Right ventricle myocardium inferior (tissue), 1 donor: ENCODE measurements around the gene DNMT1. TPM values are rescaled to one million over a fixed set of nuclear protein-coding genes. Genes with fewer than 3 reads are reported as not detected.
"Not testable (repeated sequence)": the region's sequence is repeated elsewhere in the genome, so short reads cannot be mapped to it uniquely, and the experiment has no call there.

Experiments
- ATAC-seq: fragments of 200-7000 bp; cut with Tn5 transposase; one replicate; pipeline ENCODE4 v1.9.1; 2020; ENCODE audit warnings: mild to moderate bottlenecking, moderate library complexity
- DNase-seq: peaks from one replicate; pipeline ENCODE4 v3.0.0; 2021; ENCODE audit errors: missing footprints
- intact Hi-C: fragments of 100-400 bp; cut with DNase I; formaldehyde crosslinking; loops from one replicate; pipeline ENCODE4 v1.11.0; 2022
- total RNA-seq: library from RNA; stranded (reverse); fragmentation: NEBNext Ultra II Directional; extraction: Animal tissue kit (Norgen Biotek cat#: 25700); gene quantifications from one replicate; pipeline ENCODE4 v1.2.1, GENCODE V29; 2021
- donor health status: DM: no; HTN: yes; CAD: no; lungs with severe emphysema.

Gene DNMT1
- total RNA-seq, 1 donor from 2014 or later = 26.0 TPM

DNA sequence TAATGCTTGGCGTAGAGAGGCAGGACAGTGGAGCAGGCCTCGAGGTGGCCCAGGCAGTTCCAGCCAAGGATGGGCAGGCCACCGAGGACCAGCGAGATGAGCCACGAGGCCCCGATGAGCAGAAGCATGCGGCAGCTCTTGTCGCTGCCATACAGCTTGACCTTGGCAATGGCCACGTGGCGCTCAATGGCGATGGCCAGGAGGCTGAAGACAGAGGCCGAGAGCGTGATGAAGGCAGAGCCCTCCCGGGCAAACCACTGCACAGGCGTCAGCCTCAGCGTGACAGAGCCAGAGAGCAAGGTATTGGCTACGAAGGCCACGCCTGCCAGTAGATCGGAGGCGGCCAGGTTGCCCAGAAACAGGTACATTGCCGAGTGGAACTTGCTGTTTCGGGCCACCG, 29.6 kb upstream of the DNMT1 start:
- intact Hi-C loops = no loop called here
- no peak for DNase-seq
- ATAC-seq = no peak

- ATAC-seq (no peak), DNase-seq (peak; percentile 25)
- intact Hi-C loops = no loop called here
Measured at GRCh38 chr19:10223488-10224213, 28.9 kb upstream of the DNMT1 start.

- intact Hi-C loops = no loop called here
- no peak for ATAC-seq
- peak; percentile 64 for DNase-seq
Measured at GRCh38 chr19:10222201-10222890, 27.6 kb upstream of the DNMT1 start.

DNA sequence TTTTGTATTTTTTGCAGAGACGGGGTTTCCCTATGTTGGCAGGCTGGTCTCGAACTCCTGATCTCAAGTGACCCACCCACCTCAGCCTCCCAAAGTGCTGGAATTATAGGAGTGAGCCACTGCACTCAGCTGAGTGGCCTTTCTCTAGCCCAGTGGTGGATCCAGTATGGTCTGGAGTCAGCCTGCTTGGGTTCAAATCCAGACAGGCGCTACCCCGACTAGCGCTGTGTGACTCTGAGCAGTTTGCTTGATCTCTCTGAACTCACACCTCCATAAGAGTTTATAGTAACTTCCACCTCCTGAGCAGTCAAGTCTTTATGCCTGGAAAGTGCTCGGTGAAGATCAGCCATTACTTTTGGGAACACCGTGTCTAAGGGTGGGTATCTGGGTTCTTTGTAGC, 25.9 kb upstream of the DNMT1 start:
- ATAC-seq (no peak), DNase-seq (peak; percentile 23)
- intact Hi-C loops = no loop called here

- intact Hi-C loops = no loop called here
- DNase-seq = no peak
- ATAC-seq = no peak
Measured at GRCh38 chr19:10219678-10220077, 24.9 kb upstream of the DNMT1 start.

DNA sequence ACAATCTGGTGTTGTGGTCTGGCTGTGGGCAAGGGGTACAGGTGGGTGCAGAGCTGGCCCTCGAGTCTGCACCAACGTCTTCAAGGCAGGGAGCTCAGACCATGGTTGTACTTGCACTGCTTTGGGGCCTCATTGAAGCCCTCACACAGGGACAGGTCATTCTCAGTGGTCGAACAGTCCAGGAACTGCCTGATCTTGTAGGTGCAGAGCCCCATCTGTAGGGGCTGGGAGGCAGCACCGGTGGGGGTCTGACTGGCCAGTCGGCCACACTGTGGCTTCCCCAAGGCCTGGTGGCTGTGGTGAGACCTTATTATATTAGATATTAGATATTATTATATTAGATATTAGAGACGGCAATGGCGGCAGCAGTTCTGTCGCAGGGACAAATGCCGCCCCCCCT, 22.3 kb upstream of the DNMT1 start:
- DNase-seq (no peak), ATAC-seq (no peak)
- intact Hi-C loops = no loop called here

GRCh38 chr19:10214784-10215183, 20.0 kb upstream of the DNMT1 start:
- intact Hi-C loops = no loop called here
- no peak for ATAC-seq
- no peak for DNase-seq

- DNase-seq = no peak
- no peak for ATAC-seq
- intact Hi-C loops = no loop called here
Measured at GRCh38 chr19:10211691-10212090, 16.9 kb upstream of the DNMT1 start.

GRCh38 chr19:10211061-10211460, 16.3 kb upstream of the DNMT1 start:
- ATAC-seq (no peak), DNase-seq (no peak)
- intact Hi-C loops = no loop called here

GRCh38 chr19:10209315-10209714, 14.6 kb upstream of the DNMT1 start:
- intact Hi-C loops = no loop called here
- DNase-seq = no peak
- ATAC-seq = no peak

- DNase-seq = peak; percentile 26
- intact Hi-C loops = no loop called here
Measured at GRCh38 chr19:10207026-10207425, 12.3 kb upstream of the DNMT1 start.

GRCh38 chr19:10206226-10206885, 11.6 kb upstream of the DNMT1 start:
- DNase-seq (no peak), ATAC-seq (no peak)
- intact Hi-C loops = no loop called here

More at GRCh38 chr19:10207026-10207425, 12.3 kb upstream of the DNMT1 start:
- no peak for ATAC-seq

DNA sequence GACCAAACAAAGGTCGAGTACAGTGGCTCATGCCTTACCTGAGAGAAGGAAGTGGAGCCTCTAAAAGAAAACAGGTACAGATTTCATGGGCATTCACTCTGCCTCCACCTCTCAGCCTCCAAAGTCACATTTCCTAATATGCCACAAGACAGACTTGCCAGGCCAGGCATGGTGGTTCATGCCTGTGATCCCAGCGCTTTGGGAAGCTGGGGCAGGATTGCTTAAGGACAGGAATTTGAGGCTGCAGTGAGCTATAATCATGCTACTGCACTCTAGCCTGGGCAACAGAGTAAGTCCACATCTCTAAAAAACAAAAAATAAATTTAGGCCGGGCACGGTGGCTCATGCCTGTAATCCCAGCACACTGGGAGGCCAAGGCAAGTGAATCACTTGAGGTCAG, 10.9 kb upstream of the DNMT1 start:
- ATAC-seq = no peak
- intact Hi-C loops = no loop called here

DNA sequence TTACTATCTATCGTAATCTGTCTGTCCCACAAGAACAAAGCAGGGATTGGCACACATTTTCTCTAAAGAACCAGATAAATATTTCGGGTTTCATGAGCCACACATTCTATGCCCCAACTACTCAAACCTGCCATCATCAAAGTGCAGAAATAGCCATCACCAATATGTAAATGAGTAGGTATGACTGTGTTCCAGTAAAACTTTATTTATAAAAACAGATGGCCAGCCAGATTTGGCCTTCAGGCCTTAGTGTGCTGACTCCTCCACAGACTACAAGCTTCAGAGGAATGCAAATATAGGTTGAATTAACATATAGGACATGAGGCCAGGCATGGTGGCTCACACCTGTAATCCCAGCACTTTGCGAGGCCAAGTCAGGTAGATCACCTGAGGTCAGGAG, 8.9 kb upstream of the DNMT1 start:
- intact Hi-C loops = no loop called here
- DNase-seq = no peak
- ATAC-seq = no peak

More for the DNA sequence above, 10.9 kb upstream of the DNMT1 start:
- no peak for DNase-seq

- intact Hi-C loops = no loop called here
- ATAC-seq = no peak
- no peak for DNase-seq
Measured at GRCh38 chr19:10201176-10201575, 6.4 kb upstream of the DNMT1 start.

- ATAC-seq, DNase-seq, intact Hi-C loops: not testable (repeated sequence)
Measured at GRCh38 chr19:10200101-10200500, 5.3 kb upstream of the DNMT1 start.

- ATAC-seq, DNase-seq, intact Hi-C loops: not testable (repeated sequence)
Measured at GRCh38 chr19:10198889-10199644, 4.3 kb upstream of the DNMT1 start.

DNA sequence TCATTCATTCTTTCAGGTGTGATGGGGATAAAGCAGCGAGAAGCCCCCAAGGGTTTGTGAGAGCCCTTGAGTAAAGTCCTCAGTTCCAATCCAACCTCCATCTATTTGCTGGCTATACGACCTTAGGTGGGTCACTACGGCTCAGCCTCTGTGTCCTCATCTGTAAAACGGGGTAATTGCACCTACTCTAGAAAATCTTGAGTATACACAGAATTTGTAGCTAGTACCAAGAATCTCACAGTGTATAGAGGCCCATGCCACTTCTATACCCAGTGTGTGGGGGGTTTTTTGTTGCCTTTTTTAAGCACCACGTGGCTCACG, 406 bp upstream of the DNMT1 start:
- DNase-seq = no peak
- intact Hi-C loops = loop anchor here (2.0 kb wide), 1 partner anchor 56 kb away; no protein-coding TSS in a partner anchor
- no peak for ATAC-seq

DNA sequence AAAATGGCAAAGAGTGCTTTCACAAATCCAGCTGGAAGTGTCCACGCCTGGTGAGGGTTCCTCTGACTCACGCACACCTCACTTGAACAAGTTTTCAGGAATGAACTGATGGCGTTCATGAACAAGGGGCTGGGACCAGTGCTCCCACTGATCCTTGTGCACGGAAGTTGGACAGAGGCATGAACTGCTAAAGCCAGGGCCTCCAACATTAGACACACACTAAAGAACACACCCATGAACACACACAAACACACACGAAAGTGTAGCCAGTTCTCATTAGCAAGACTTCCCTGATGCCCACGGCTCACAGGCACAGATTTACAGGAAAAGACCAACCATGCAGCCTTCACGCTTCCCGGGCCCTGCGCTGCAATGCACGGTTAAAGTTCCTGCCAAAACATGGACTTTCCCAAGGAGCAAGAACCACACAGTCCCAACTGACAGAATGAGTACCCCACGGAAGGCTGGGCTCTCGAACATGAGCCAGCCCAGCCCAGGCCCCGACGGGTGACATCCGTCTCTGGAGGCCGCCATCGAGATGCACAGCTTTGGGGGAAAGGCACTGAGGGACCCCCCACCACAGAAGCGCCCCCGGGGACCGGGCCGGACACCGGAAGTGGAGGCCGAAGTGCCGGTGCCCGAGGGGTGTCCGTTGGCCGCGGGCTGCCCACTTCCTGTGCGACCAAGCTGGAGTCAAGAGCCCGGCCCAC, 808 bp downstream of the DNMT1 start:
- peak; percentile 27 for ATAC-seq
- DNase-seq = peak; percentile 73
- intact Hi-C loops = loop anchor here (2.0 to 5.0 kb wide), 2 partner anchors 43 to 57 kb away; no protein-coding TSS in a partner anchor
